Ovary (tissue), 3 donors: ENCODE measurements around the gene NPHP4.

Experiments
- EP300 ChIP-seq: sonication (generic); formaldehyde crosslinking; IDR thresholded peaks from one replicate; pipeline ENCODE4 v1.6.1; 2017; ENCODE audit warnings: antibody characterized with exemption
- TF ChIP-seq, protein P1 (sequence below), 3 donors: fragments of 450-650 bp in 2 of 3; fragments of 200-600 bp in 1 of 3; IDR thresholded peaks; one replicate each; pipeline versions ENCODE4 v1.5.1 to v1.8.0; 2016 to 2022; ENCODE audit warnings: antibody characterized with exemption in 3 of 3, mild to moderate bottlenecking in 1 of 3
- donor health status: DM: no; HTN: no; CAD: no.

GRCh38 chr1:6009120-6010040, 17.2 kb upstream of the NPHP4 start:
- TF ChIP-seq EP300 = no peak
- TF ChIP-seq, protein P1, sequence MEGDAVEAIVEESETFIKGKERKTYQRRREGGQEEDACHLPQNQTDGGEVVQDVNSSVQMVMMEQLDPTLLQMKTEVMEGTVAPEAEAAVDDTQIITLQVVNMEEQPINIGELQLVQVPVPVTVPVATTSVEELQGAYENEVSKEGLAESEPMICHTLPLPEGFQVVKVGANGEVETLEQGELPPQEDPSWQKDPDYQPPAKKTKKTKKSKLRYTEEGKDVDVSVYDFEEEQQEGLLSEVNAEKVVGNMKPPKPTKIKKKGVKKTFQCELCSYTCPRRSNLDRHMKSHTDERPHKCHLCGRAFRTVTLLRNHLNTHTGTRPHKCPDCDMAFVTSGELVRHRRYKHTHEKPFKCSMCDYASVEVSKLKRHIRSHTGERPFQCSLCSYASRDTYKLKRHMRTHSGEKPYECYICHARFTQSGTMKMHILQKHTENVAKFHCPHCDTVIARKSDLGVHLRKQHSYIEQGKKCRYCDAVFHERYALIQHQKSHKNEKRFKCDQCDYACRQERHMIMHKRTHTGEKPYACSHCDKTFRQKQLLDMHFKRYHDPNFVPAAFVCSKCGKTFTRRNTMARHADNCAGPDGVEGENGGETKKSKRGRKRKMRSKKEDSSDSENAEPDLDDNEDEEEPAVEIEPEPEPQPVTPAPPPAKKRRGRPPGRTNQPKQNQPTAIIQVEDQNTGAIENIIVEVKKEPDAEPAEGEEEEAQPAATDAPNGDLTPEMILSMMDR (IDR thresholded peaks at IDR 0.05) = no peak
